HG03045 (cell line): ENCODE measurements around the gene EML4.
"Not testable (repeated sequence)": the region's sequence is repeated elsewhere in the genome, so short reads cannot be mapped to it uniquely, and the experiment has no call there.

Experiments used
- ATAC-seq: cut with Tn5 transposase; IDR thresholded peaks from one replicate; pipeline ENCODE4 v1.9.1; 2021; ENCODE audit warnings: mild to moderate bottlenecking, moderate library complexity; ENCODE audit not compliant: unreplicated experiment

The EML4 gene

GRCh38 chr2:42372474-42373200 lies 203.5 kb downstream of the EML4 start:
- ATAC-seq = no peak

GRCh38 chr2:42376758-42377157 lies 207.6 kb downstream of the EML4 start:
- no peak for ATAC-seq

- ATAC-seq = no peak
These were observed 209.3 kb downstream of the EML4 start for GRCh38 chr2:42378415-42378814.

- ATAC-seq = not testable (repeated sequence)
These were observed 210.9 kb downstream of the EML4 start for GRCh38 chr2:42380026-42380425.

GRCh38 chr2:42382144-42382543 lies 213.0 kb downstream of the EML4 start:
- no peak for ATAC-seq
